GM19193 (cell line): ENCODE measurements around the gene G2E3.

Experiments used
- POLR2A ChIP-seq: IDR thresholded peaks from 4 replicates; pipeline ENCODE4 v1.6.1; 2011; ENCODE audit not compliant: insufficient read depth, insufficient read length; ENCODE audit errors: extremely low read depth

The G2E3 gene

DNA sequence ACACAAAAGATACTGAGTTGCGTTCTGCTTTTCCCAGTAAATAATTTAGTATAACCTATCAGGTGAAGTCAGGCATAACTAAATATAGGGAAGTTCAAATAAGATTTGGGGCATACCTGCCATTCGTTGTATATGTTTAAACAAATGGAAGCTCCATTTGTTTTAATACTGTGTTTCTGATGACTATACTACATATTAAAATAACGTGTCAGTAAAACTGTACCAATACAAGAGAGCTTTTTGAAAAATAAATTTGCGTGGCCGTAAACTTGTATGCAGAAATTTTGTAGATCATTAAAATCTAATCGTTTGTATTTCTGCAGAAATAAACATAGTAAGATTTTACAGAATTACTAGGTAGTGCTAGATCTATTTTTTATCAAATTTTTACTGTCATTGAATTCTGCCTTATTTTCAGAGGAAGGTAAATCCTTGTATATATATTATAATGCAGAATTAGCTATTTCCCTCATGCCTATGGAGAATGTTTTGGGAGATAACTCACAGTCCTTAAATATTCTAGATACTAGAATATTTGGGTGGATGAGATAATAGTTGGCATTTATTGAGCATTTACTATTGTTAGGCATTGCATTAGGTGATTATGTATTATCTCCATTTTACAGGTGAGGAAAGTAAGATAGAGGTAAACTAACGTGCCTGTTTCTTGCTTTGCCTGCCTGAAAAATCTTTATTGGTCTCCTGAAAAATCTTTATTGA is 64.6 kb downstream of the G2E3 start:
- TF ChIP-seq POLR2A, result no peak

DNA sequence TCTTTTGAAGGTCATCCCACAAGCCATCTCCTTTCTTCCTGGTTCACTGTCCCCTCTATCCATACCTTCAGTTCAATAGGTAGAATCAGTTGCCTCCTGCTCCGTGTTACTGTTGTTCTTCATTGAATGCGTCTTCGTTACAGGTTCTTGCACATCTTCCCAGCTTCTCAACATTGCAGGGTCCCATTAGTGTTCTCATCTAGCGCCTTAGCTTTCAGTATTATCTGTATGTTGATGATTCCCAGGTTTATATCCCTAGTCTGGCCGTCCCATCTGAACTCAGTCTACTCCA is 65.1 kb downstream of the G2E3 start:
- no peak for TF ChIP-seq POLR2A

- TF ChIP-seq POLR2A, result no peak
Observed at GRCh38 chr14:30625533-30625932, 66.6 kb downstream of the G2E3 start.

DNA sequence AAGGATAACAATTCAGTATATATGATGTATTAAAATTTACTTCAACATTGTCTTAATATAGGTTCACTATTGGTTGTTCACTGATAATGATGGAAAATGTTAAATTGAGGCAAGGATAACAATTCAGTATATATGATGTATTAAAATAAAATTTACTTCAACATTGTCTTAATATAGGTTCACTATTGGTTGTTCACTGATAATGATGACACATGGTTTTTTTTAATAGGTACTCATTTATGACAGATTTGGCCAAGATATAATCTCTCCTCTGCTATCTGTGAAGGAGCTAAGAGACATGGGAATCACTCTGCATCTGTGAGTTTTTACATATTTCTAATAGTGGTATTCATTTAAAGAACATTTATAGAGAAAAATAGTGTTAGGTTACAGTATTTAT is 71.3 kb downstream of the G2E3 start:
- no peak for TF ChIP-seq POLR2A

DNA sequence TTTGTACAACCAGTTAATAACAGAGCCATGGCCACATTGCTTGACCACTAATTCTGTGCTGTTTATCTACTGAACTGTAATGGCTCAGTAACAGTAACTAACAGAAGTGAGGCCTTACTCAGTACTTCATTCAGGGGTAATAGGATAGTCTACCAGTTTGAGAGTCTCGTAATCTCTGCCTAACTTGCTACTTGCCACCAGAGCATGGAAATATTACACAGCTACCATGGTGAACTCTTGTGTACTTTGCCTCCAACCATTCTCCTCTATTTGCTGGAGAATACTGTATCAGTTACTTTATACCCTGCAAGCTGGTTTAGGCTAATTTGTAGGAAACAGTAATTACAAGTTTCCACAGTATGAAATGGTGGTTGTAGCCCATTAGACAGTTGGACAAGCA is 73.8 kb downstream of the G2E3 start:
- TF ChIP-seq POLR2A, result no peak

GRCh38 chr14:30638926-30639325 is 80.0 kb downstream of the G2E3 start:
- no peak for TF ChIP-seq POLR2A

GRCh38 chr14:30641207-30641606 is 82.2 kb downstream of the G2E3 start:
- TF ChIP-seq POLR2A, result no peak

GRCh38 chr14:30645600-30645999 is 86.6 kb downstream of the G2E3 start:
- TF ChIP-seq POLR2A, result no peak

- no peak for TF ChIP-seq POLR2A
Observed at GRCh38 chr14:30648471-30648870, 89.5 kb downstream of the G2E3 start.

- TF ChIP-seq POLR2A, result no peak
Observed at GRCh38 chr14:30651937-30652336, 93.0 kb downstream of the G2E3 start.

DNA sequence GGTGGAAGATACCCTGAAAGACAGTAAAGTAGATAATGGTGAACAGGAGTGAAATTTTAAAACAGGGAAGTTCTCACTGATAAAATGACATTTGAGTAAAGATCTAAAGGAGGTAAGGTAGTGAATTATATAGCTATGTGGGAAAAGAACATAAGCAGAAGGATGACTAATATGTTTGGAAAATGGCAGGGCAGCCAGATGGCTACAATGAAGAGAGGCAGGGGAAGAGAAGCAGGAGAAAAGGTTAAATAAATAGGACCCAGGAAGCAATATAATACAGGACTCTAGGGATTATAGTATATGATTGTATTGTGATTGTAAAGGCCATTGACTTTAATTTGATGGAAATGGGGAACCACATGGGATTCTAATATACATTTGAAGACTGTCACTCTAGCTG is 96.2 kb downstream of the G2E3 start:
- TF ChIP-seq POLR2A, result no peak

DNA sequence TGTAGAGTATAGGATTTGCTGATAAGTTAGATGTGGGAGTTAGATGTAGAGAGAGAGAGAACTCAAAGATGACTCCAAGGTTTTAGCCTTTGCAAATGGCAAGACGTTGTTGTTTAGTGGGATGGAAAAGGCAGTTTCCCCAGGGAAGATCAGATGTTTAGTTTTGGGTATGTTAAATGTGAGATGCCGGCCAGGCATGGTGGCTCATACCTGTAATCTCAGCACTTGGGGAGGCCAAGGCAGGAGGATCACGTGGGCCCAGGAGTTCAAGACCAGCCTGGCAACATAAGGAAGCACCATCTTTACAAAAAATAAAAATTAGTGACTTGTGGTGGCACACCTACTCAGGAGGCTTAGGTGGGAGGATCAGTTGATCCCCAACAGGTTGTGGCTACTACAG is 96.7 kb downstream of the G2E3 start:
- TF ChIP-seq POLR2A, result no peak

GRCh38 chr14:30656190-30656632 is 97.3 kb downstream of the G2E3 start:
- TF ChIP-seq POLR2A, result no peak

DNA sequence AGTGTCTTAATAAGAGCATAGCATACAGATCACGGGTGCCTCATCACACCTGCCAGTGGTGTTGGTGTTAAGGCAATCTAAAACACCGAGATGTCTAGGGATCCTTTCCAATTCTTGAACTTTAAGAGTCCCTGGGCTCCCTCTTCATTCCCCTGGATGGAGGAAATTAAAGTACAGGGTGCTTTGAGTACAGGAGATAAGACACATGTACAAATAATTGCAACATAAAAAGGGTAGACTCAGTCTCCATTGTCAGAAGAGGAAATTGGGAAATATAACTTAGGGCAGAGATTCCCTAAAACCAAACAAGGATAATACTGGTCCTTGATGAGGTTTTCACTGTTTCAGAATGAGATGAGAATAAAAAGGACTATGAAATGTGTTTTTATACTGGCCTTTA is 98.1 kb downstream of the G2E3 start:
- no peak for TF ChIP-seq POLR2A

GRCh38 chr14:30657606-30658163 is 98.7 kb downstream of the G2E3 start:
- TF ChIP-seq POLR2A, result no peak

DNA sequence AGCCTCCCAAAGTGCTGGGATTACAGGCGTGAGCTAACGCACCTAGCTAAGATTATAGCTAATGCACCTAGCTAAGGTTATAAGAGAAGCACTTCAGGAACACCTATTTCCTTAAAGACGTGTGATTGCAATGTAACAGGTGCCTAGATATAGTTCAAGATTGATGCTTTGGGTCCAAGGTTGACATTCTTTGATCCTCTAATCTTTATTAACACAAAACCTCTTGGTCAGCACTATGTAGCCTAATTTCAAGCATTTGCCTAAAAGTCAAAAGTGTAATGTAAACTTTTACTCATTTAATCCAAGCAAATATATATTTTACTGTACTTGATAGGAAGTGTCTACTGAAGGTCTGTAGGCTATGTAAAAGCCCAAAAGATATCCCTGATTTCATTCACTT is 99.7 kb downstream of the G2E3 start:
- TF ChIP-seq POLR2A, result no peak

- no peak for TF ChIP-seq POLR2A
Observed at GRCh38 chr14:30669594-30669993, 110.6 kb downstream of the G2E3 start.
